Common myeloid progenitor, CD34-positive (primary cell): ENCODE results near the gene TIMM17B.

Experiments
- CTCF ChIA-PET: fragments of 350-600 bp; sonication (Branson Sonifier 250); formaldehyde crosslinking; loops from one replicate; lab custom pipeline; 2021; ENCODE audit warnings: antibody characterized with exemption; lab: Charles Lee
- POLR2A ChIA-PET: fragments of 350-600 bp; sonication (Branson Sonifier 250); formaldehyde crosslinking; loops from one replicate; lab custom pipeline; 2021; ENCODE audit warnings: antibody characterized with exemption; lab: Charles Lee
- DNase-seq, 3 donors: peaks; one replicate each; pipeline versions ENCODE4 v3.0.0 to v3.0.0-alpha.2; 2013
- H3K27ac ChIP-seq, 2 experiments: 1 replicate in 1 of 2; 2 replicates in 1 of 2; pipeline ENCODE4 v1.7.0; 2013; ENCODE audit warnings: inconsistent platforms in 2 of 2, low read length in 2 of 2, mild to moderate bottlenecking in 2 of 2, low read depth in 1 of 2, moderate library complexity in 1 of 2; ENCODE audit not compliant: severe bottlenecking in 2 of 2, insufficient read depth in 1 of 2, poor library complexity in 1 of 2
- H3K27me3 ChIP-seq, 5 experiments: replicated peaks in 2 of 5; 1 replicate in 3 of 5; 2 replicates in 2 of 5; pipeline versions ENCODE4 v1.6.1 to v1.7.0; 2013; ENCODE audit warnings: low read length in 4 of 5, mild to moderate bottlenecking in 2 of 5, moderate library complexity in 2 of 5, inconsistent platforms in 1 of 5; ENCODE audit not compliant: insufficient read depth in 5 of 5, control insufficient read depth in 4 of 5
- H3K36me3 ChIP-seq, 4 experiments: 1 replicate in 2 of 4; 2 replicates in 2 of 4; pipeline versions ENCODE4 v1.6.1 to v1.7.0; 2013; ENCODE audit warnings: low read length in 3 of 4, control low read depth in 1 of 4, mild to moderate bottlenecking in 1 of 4; ENCODE audit not compliant: control insufficient read depth in 4 of 4, insufficient read depth in 4 of 4
- H3K4me1 ChIP-seq, 4 experiments: 1 replicate in 3 of 4; 2 replicates in 1 of 4; pipeline versions ENCODE4 v1.6.1 to v1.7.1; 2013; ENCODE audit warnings: low read length in 3 of 4, mild to moderate bottlenecking in 3 of 4, control low read depth in 1 of 4, inconsistent platforms in 1 of 4, moderate library complexity in 1 of 4; ENCODE audit not compliant: control insufficient read depth in 4 of 4, insufficient read depth in 4 of 4; ENCODE audit errors: control extremely low read depth in 1 of 4
- H3K4me3 ChIP-seq, 7 experiments: 1 replicate in 4 of 7; 2 replicates in 3 of 7; pipeline versions ENCODE4 v1.5.1 to v1.7.0; 2013; ENCODE audit warnings: mild to moderate bottlenecking in 7 of 7, low read length in 6 of 7, moderate library complexity in 6 of 7, inconsistent platforms in 2 of 7, low read depth in 2 of 7, control low read depth in 1 of 7; ENCODE audit not compliant: insufficient read depth in 4 of 7, control insufficient read depth in 1 of 7; ENCODE audit errors: extremely low read depth in 1 of 7
- H3K9me3 ChIP-seq, 5 experiments: 1 replicate in 4 of 5; 2 replicates in 1 of 5; pipeline versions ENCODE4 v1.6.1 to v1.7.1; 2013; ENCODE audit warnings: low read length in 4 of 5, mild to moderate bottlenecking in 2 of 5, inconsistent platforms in 1 of 5, low read depth in 1 of 5, moderate library complexity in 1 of 5; ENCODE audit not compliant: control insufficient read depth in 4 of 5, insufficient read depth in 2 of 5; ENCODE audit errors: control extremely low read depth in 1 of 5
- WGBS: methylation state at CpG from one replicate; pipeline ENCODE4 v1.1.5; 2013; ENCODE audit not compliant: insufficient coverage; 5-methylcytosine and 5-hydroxymethylcytosine counted together

Gene TIMM17B

DNA sequence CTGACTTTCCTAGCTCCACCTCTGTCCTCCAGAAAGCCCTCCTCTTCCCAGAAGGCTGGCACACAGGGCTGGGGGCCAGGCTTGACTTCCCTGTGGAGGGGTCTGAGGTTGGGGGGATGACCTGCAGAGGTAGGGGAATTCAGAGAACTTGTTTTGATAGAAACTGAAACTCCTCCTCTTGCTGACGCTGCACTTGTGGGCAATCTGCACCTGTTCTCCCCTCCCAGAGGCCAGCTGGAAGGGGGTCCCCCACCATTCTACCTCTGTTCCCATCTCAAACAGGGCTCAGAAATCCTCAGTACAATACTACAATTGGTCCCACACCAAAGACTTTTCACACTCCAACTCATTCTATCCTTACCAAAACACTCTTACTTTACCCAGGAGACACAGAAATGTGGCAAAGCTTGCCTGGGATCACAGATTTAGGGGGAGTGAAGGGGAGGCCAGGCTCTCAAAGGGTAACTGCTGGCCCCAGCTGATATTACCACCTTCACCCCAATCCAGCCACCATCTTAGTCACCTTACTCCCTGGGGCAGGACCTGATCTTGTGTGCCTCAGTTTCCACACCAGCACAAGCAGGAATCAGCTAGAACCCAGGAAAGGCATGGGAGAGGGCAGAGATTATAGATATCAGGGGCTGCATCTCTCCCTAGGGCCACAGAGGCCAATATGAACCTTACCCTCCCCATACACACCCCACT lies 41.3 kb upstream of the TIMM17B start:
- ChIA-PET POLR2A (interaction anchor here (0.6 to 2.2 kb wide), 5 partner anchors 20 to 303 kb away, joined by 3 to 12 read pairs (median 5); partner anchors contain the start of genes PIM2, SLC35A2 and TFE3), CTCF (interaction anchor here (0.6 to 1.7 kb wide), 6 partner anchors 8 to 369 kb away, joined by 3 to 5 read pairs (median 3); partner anchors contain the start of genes PQBP1 and TIMM17B)
- peak; percentile 52 to 87 (median 86) for DNase-seq
- WGBS = 100% methylated on average over 1 of the region's 1 CpG
- H3K27me3 ChIP-seq = peaks cover 0 to 4% (median 0%) of the 10 kb centered on the region in 5 experiments
- H3K27ac ChIP-seq = peak overlapping the region; percentile 62 to 80
- H3K4me3 ChIP-seq = peak overlapping the region in 1 of 7 experiments; percentile 33
- H3K4me1 ChIP-seq = peaks cover 22 to 79% (median 76%) of the 10 kb centered on the region in 4 experiments
- peaks cover 6 to 21% (median 11%) of the 10 kb centered on the region in 4 experiments for H3K36me3 ChIP-seq
- H3K9me3 ChIP-seq = no peaks in the 10 kb centered on the region

DNA sequence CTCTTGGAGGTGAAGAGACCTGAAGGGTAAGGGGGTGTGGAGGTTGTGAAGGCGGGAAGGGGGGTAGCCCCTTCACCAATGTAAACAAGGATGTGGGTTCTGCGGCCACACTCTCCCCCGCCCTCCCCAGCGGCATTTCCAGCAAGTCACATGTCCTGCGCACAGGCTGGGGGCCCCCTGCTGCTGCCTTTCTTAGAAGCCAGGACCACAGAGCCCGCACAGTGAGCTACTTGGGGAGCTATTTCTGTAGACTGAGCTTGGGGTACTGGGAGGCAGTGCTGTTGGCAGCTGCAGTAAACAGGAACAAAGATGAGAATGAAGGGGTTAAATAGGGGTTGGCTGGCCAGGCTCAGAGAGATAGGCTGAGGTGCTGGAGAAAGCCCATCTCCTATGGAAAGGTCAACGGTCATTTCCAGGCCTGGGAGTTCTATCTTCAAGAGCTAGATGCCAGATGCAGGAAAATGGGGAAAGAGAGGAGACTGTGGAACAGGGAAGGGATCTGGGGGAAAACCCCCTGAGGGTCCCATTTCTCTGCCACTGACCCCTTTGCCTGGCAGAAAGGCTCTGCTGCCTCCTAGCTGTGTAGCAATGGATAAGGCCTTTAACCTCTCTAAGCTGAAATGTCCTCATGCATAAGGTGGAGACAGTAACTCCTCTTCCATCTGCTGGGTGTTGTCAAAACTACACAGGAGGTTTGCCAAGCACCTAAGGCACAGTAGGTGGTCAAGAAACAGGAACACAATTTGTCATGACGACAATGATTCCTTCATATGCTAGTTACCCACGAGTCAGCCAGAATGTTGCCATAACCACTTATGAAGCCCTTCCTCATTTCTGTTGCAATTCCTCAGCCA lies 39.7 kb upstream of the TIMM17B start:
- DNase-seq = peak; percentile 82 to 95 (median 95)
- Histone ChIP-seq H3K4me1 (peaks cover 22 to 75% (median 71%) of the 10 kb centered on the region in 4 experiments), H3K36me3 (peaks cover 6 to 21% (median 14%) of the 10 kb centered on the region in 4 experiments), H3K9me3 (no peaks in the 10 kb centered on the region), H3K4me3 (peak overlapping the region in 4 of 7 experiments; percentile 4 to 50 (median 30)), H3K27me3 (peaks cover 0 to 4% (median 0%) of the 10 kb centered on the region in 5 experiments), H3K27ac (peak overlapping the region; percentile 58 to 80)
- POLR2A ChIA-PET = interaction anchor here (0.7 to 2.2 kb wide), 7 partner anchors 9 to 46 kb away, joined by 3 to 13 read pairs (median 5); partner anchors contain the start of genes PIM2 and SLC35A2
- 4% methylated on average over 9 of the region's 9 CpGs for WGBS
- CTCF ChIA-PET = interaction anchor here (0.7 to 2.2 kb wide), 8 partner anchors 9 to 398 kb away, joined by 3 to 10 read pairs (median 4); partner anchors contain the start of genes SLC35A2 and TBC1D25

DNA sequence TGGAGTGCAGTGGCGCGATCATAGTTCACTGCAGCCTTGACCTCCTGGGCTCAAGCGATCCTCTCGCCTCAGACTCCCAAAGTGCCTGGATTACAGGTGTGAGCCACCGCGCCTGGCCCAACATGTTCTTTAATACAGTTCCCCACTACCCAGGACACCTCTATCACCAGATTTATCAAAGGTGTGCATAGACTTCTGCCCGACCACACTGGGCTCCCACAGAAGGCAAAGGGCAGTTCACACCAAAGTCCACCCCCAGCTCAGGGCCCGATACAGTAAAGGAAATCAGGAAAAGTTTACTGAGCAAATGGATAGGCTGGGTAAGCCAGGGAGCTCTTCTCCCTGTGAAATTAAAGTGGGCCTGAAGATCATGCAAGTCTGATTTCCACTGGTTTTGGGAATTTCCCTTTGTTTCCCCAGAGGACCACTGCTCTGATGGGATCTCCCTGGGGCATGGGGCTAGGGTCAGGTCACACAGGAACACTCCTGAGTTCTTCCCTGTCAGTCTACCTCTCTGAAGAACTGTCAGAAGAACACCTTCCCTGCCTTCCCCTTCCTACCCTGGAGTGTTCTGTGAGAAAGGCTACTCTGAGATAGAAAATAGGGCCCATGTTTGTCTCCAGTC lies 39.0 kb upstream of the TIMM17B start:
- H3K4me3 ChIP-seq = peak overlapping the region in 3 of 7 experiments; percentile 10 to 43 (median 22)
- CTCF ChIA-PET = interaction anchor here (1.0 to 2.2 kb wide), 5 partner anchors 9 to 397 kb away, joined by 4 to 10 read pairs (median 6); partner anchors contain the start of genes SLC35A2 and TBC1D25
- H3K9me3 ChIP-seq = no peaks in the 10 kb centered on the region
- POLR2A ChIA-PET = interaction anchor here (0.7 to 2.2 kb wide), 6 partner anchors 9 to 45 kb away, joined by 3 to 13 read pairs (median 6); partner anchors contain the start of genes PIM2 and SLC35A2
- H3K36me3 ChIP-seq = peaks cover 6 to 18% (median 14%) of the 10 kb centered on the region in 4 experiments
- H3K27ac ChIP-seq = peak overlapping the region in 1 of 2 experiments; percentile 80
- peaks cover 0 to 4% (median 0%) of the 10 kb centered on the region in 5 experiments for H3K27me3 ChIP-seq
- peaks cover 22 to 67% (median 64%) of the 10 kb centered on the region in 4 experiments for H3K4me1 ChIP-seq
- no peak for DNase-seq
- 93% methylated on average over 6 of the region's 8 CpGs for WGBS

DNA sequence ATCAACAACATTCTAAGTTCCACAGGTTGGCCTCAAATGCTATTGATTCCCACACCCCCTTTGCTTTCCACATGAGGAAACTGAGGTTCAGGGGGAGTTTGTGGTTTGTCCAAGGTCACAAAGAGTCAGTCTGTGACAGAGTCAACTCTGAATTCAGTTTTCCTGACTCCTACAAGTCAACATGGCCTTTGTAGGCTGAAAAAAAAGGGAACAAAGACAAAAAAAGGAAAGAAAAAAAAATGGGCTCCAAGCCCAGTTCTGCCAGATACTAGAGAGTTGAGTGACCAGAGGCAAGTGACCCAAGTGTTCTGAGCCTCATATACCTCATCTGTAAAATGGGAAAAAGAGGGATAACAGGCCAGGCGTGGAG lies 37.7 kb upstream of the TIMM17B start:
- no peak for DNase-seq
- WGBS = 80% methylated on average over 1 of the region's 1 CpG
- Histone ChIP-seq H3K4me3 (peak overlapping the region in 2 of 7 experiments; percentile 26 to 28), H3K9me3 (no peaks in the 10 kb centered on the region), H3K4me1 (peaks cover 21 to 56% (median 52%) of the 10 kb centered on the region in 4 experiments), H3K36me3 (peaks cover 6 to 25% (median 14%) of the 10 kb centered on the region in 4 experiments), H3K27me3 (peaks cover 0 to 4% (median 0%) of the 10 kb centered on the region in 5 experiments), H3K27ac (no peak overlapping the region)
- POLR2A ChIA-PET = interaction anchor here (1.7 kb wide), 1 partner anchor 11 kb away, joined by 4 read pairs; no protein-coding TSS in a partner anchor
- CTCF ChIA-PET = no interaction called here

DNA sequence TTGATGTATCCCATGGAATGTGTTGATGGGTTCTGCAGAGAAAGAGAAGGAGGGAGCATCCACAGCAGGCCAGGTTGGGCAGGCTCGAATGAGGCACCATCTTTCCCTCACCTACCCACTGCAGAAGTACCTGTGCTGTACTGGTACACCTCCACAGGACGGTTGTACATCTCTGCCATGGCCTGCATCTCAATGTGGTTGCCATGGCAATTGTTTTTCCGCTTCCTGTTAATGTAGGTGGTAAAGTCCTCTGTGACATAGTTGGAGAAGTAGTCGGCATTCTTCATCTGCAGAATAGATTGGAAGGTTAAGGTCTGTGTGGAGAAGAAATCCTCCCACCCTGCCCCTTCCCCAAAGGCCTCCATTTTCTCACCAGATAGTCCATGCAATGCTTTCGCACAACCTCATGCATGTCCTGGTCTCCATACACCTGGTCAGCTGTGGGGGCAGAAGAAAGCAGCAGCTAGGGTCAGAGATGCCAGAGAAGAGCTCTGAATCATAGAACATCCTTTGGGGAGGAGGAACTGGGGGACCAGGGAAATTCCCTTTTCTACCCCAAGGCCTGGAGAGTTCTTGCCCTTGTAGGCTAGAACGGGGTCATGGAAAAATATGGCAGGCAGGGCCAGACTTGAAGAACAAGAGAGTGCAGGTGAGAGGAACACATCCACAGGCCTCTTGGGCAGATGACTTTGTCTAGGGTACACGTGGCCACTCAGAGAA lies 37.2 kb upstream of the TIMM17B start:
- WGBS = 45% methylated on average over 2 of the region's 7 CpGs
- peak overlapping the region in 2 of 7 experiments; percentile 26 to 28 for H3K4me3 ChIP-seq
- ChIA-PET CTCF (no interaction called here), POLR2A (no interaction called here)
- peaks cover 4 to 28% (median 16%) of the 10 kb centered on the region in 4 experiments for H3K36me3 ChIP-seq
- no peaks in the 10 kb centered on the region for H3K9me3 ChIP-seq
- H3K27ac ChIP-seq = no peak overlapping the region
- no peak for DNase-seq
- H3K4me1 ChIP-seq = peaks cover 17 to 50% (median 47%) of the 10 kb centered on the region in 4 experiments
- peaks cover 0 to 4% (median 0%) of the 10 kb centered on the region in 5 experiments for H3K27me3 ChIP-seq

DNA sequence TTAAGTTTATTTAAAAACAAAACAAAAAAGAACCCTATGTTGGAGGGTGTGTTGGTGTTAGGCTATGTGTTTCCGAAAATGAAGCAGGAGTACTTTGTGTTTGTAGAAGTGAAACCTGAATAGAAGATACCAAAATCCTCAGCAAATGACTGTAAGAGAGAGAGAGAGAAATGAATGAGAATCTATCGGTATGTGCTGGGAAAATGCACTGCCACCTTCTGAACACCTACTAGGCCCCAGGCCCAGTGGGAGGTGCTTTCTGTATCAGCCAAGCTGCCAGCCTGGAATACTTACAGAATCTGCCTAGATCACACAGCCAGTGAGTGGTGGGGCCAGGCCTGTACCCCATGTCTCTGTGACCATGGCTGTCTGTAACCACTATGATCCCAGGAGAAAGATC lies 36.2 kb upstream of the TIMM17B start:
- ChIA-PET POLR2A (no interaction called here), CTCF (no interaction called here)
- 83% methylated on average over 1 of the region's 2 CpGs for WGBS
- Histone ChIP-seq H3K27ac (no peak overlapping the region), H3K9me3 (no peaks in the 10 kb centered on the region), H3K4me1 (peaks cover 10 to 41% (median 37%) of the 10 kb centered on the region in 4 experiments), H3K36me3 (peaks cover 4 to 28% (median 16%) of the 10 kb centered on the region in 4 experiments), H3K4me3 (no peak overlapping the region), H3K27me3 (peaks cover 0 to under 1% (median 0%) of the 10 kb centered on the region in 5 experiments)
- no peak for DNase-seq
